Inferior parietal cortex (tissue), 1 donor: ENCODE data around the gene DNM2.

ENCODE experiments used
- DNase-seq: peaks from one replicate; pipeline ENCODE4 v3.0.0-alpha.2; 2016; ENCODE audit errors: extremely low spot score

Gene DNM2

DNA sequence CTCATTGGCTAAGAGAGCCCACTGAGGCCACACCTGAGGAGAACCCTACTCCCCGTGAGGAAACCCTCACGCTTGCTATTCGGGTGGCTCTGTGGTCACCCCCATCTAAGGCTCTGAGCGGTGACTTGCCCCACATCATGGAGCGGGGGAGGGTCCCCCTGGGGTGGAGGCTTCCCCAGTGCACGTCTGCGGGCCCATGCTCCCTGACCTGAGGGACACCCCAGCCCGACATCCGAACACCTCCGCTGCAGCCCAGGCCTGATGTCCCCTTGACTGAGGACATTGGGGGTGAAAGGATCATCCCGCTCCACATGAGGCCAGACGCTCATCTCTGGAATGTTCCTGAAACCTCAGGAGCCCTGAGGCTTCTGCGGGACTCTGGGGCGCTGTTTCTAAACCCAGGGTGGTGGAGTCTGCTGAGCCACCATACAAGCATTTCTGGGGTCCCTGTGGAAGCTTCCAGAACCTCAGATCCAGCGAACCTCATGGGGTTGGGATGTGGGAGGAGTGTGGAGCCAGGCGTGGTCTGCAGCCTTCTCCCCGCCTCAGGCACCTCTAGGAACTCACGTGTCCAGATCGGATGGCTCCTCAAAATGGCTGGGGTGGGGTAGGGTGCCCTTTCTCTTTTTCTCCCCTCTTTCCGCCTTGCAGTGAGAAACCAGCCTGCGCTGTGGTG is 98.2 kb downstream of the DNM2 start:
- no peak for DNase-seq

- no peak for DNase-seq
Observed at GRCh38 chr19:10816691-10817090, 98.8 kb downstream of the DNM2 start.

- no peak for DNase-seq
Observed at GRCh38 chr19:10817291-10818038, 99.6 kb downstream of the DNM2 start.

GRCh38 chr19:10818301-10819123 is 100.6 kb downstream of the DNM2 start:
- DNase-seq, result no peak

DNA sequence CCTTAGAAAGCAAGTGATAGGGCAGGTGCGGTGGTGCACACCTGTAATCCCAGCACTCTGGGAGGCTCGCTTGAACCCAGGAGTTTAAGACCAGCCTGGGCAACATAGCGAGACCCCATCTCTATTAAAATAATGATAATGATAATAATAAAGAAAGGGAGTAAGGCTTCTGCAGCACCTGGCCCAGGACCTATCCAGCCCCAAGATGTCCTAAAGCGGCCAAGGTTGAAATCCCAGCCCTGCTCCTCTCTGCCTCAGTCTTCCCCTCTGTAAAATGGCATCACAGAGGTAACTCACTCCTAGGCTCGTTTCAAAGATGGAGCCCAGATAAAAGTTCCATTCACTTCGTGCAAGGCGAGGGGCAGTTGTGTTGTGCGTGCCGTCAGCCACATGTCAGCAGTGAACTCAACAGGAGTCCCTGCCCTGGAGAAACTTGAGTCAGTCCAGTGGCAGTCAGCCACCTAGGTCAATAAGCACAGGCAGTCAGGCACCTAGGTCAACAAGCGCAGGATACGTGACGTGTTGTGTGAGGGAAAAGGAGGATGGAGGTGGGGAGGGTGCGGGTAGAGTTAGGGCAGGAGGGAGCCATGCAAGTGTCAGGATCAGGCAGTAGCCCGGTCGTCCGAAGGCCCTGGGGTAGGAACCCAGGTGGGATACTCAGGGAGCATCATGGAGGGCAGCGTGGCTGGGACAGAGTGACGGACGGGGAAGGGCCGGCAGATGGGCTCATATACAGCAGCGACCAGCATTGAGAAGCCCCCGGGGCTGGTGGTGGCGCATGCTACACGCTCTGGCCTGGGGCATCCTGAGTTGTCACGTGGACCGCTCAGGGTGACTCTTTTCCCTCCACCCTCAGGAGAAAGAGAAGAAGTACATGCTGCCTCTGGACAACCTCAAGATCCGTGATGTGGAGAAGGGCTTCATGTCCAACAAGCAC is 101.5 kb downstream of the DNM2 start:
- DNase-seq, result no peak

DNA sequence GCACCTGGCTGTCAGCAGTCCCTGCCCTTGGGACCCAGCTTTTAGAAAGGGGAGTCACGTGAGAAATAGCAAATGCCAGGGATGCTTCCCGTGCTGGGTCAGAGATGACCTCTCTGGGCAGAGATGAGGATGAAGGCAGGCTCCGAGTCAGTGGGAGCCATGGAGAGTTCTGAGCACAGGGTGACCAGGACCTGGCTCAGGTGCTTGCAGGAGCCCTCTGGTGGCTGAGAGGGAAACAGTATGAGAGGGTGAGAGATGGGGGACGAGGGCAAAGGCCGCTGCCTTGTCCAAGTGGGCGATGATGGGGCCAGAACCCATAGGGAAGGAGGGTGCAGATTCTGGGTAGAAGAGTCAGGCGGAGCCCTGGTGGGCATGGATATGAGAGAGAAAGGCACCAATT is 102.3 kb downstream of the DNM2 start:
- DNase-seq, result no peak

GRCh38 chr19:10823690-10824089 is 105.8 kb downstream of the DNM2 start:
- no peak for DNase-seq

DNA sequence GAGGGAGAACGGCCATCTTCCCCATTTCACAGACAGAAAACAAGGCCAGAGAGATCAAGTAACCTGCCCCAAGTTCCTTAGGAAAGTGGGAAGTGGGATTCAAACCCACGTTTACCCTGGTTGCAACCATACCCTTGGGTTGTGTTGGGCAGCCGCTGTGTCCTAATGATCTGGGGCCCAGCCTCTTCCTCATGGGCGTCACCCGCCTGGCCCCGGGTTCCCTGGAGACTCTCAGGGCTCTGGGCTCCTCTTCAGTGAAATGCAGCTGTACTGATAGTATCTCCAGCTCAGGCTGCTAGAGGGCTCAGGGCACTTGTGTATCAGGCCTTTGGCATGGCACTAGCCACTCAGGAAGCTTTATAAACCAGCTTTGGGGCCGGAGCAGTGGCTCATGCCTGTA is 108.4 kb downstream of the DNM2 start:
- DNase-seq, result no peak

GRCh38 chr19:10826846-10827245 is 109.0 kb downstream of the DNM2 start:
- DNase-seq, result no peak

GRCh38 chr19:10828981-10829821 is 111.3 kb downstream of the DNM2 start:
- no peak for DNase-seq

DNA sequence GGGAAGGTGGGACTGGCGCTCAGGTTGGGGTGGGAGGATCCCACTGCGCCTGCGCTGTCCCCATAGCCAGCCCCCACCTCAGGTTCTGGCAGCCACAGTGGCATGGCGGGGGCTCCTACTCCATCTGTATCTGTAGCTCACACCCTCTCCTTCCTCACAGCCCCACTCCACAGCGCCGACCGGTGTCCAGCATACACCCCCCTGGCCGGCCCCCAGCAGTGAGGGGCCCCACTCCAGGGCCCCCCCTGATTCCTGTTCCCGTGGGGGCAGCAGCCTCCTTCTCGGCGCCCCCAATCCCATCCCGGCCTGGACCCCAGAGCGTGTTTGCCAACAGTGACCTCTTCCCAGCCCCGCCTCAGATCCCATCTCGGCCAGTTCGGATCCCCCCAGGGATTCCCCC is 112.1 kb downstream of the DNM2 start:
- DNase-seq, result no peak

- DNase-seq, result no peak
Observed at GRCh38 chr19:10830370-10830769, 112.5 kb downstream of the DNM2 start.

DNA sequence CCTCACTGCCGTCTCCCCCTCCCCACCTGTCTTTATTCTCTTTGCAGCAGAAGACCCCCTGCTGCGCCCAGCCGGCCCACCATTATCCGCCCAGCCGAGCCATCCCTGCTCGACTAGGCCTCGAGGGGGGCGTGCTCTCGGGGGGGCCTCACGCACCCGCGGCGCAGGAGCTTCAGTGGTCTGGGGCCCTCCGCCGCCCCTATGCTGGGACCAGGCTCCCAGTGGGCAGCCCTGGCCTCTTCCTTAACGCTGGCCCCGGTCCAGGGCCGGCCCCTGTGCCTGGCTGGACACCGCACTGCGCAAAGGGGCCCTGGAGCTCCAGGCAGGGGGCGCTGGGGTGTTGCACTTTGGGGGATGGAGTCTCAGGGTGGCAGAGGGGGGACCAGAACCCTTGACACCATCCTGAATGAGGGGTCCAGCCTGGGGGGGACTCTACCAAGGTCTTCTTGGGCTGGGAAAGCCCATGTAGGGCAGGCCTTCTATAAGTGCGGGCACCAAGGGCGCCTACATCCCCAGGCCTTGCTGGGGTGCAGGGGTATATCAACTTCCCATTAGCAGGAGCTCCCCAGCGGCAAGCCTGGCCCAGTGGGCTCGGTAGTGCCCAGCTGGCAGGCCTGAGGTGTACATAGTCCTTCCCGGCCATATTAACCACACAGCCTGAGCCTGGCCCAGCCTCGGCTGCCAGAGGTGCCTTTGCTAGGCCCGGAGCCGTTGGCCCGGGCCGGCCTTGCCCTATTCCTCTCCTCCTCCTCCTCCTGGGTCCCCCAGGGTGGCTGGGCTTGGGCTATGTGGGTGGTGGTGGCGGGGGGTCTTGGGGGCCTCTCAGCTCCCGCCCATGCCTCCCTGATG is 113.3 kb downstream of the DNM2 start:
- DNase-seq, result no peak

DNA sequence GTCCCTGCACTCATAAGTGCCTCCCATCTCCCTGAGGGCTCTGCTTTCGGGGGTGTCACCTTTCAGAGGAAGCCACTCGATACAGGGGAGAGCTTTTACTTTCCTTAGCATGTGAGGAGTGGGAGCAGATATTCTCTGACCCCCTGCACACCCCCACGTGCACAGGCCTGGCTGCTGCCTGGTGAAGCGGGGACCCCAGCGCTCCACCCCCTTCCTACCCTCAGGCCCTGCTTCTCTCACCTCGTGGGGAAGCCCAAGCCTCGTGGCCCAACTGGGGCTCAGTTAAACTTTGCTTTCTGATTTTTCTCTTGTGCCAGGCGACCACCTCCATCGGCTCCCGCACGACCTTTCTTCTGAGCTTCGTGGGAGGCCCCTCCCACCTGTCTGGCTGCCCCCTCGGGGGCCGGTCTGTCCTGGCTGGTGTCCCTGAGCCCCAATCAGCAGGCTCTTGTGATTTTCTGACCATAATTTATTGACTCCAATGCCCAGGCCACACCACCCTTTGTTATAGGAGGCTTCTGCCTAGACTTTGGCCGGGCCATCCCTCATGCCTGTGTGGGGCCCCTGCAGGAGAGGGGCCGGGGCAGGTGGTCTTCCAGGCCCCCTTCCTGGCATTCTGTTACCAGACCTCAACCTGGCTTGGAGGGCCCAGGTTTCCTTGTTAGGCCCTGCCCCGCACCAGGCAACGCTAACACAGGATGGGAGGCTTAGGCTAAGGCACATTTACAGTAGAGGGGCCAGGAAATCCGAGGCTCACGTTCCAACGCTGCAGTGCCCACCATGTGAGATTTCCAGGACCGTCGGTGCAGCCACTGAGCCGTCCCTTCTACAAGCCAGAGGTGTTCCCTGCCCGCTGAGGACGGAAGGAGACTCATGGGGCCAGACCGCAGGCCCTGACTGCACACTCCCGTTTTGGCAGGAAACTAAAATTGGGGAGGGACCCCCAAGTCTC is 114.4 kb downstream of the DNM2 start:
- DNase-seq, result no peak

GRCh38 chr19:10832939-10833296 is 115.0 kb downstream of the DNM2 start:
- DNase-seq, result no peak

DNA sequence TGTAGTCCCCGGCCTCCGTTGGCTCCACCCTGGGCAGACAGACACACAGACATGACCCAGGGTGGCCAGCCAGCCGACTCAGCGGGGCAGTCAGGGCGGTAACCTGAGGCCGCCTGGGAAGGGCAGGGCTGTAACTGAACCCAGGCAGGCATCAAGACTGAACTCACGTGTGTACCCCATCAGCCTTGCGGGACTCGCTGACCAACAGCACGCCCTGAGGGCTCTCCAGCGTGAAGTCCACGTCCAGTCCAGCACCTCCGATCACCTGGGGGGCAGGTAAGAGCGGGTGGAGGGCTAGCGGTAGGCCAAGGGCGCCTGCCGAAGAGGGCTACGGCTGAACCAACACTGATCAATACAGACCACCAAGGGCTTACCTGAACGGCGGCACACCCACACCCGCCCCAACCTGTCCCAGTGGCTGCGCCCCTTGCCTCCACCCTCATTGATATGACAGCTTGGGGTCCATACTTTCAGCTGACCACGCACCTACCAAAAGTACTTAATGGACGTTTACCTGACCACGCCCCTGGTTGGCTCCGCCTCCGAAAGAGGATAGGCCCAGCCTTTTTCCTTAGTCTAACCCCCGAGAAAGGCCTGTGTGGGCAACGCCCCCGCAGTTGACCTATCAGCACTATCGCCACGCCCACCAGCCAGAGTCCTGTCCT is 117.3 kb downstream of the DNM2 start:
- DNase-seq, result no peak

DNA sequence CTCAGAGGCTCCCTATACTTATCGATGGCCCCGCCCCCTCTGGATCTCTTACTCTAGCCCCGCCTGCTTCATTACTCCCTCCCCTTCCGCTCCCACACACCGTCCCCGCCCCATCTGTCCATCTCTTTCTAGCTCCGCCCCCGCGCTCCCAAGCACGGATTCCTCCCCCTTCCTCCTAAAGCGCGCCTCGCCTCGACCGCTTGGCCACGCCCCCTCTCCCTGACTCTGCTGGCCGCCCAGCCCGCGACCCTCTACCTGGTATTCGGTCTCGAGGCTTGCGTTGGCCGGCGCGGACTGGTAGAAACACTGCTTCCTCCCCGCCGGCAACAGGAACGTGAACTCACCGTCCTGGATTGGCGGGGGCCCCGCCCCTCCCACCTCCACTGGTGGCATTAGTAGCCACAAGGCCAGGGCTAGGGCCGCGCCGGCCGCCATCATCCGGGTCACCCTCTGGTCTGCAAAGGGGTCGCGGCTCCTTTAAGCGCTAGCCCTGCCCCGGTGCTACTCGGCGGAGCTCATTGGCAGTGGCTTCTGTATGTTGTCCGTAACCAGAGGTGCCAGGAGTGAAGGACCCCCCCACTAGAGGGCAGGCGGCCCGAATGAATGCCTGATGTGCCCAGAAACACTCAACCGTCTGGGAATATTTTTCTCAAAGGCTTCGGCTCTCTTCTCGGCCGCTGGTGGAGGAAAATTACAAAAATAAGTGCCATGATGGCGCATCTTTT is 118.0 kb downstream of the DNM2 start, which contains the start of gene TMED1:
Gene TMED1, minus strand, starts transcription at position 459 of the 725 bp plus-strand sequence. Its CDS starts 21 bp downstream, at position 438.
- peak; percentile 92 for DNase-seq
